Lower lobe of right lung (tissue), 2 donors: Measurements from ENCODE around the gene SPDYE4. TPM values are rescaled to one million over a fixed set of nuclear protein-coding genes. Genes with fewer than 3 reads are reported as not detected.

Experiments used
- ATAC-seq, 2 donors: fragments of 200-7000 bp; cut with Tn5 transposase; one replicate each; pipeline ENCODE4 v1.9.1; 2020 to 2022; ENCODE audit warnings: mild to moderate bottlenecking in 2 of 2, moderate library complexity in 2 of 2
- DNase-seq: peaks from one replicate; pipeline ENCODE4 v3.0.0-alpha.2; 2020
- H3K27ac ChIP-seq: fragments of 200-600 bp; one replicate; pipeline ENCODE4 v1.8.0; 2022
- H3K27me3 ChIP-seq: fragments of 200-600 bp; one replicate; pipeline ENCODE4 v1.8.0; 2022; ENCODE audit warnings: low read depth
- H3K36me3 ChIP-seq: fragments of 200-600 bp; one replicate; pipeline ENCODE4 v1.8.0; 2022; ENCODE audit warnings: mild to moderate bottlenecking
- H3K4me1 ChIP-seq: fragments of 200-600 bp; one replicate; pipeline ENCODE4 v1.8.0; 2022
- H3K4me3 ChIP-seq: fragments of 200-600 bp; one replicate; pipeline ENCODE4 v1.8.0; 2022; ENCODE audit warnings: mild to moderate bottlenecking
- H3K9me3 ChIP-seq: fragments of 200-600 bp; one replicate; pipeline ENCODE4 v1.8.0; 2022
- CTCF ChIP-seq: fragments of 200-600 bp; IDR thresholded peaks from one replicate; pipeline ENCODE4 v1.8.0; 2022; ENCODE audit warnings: antibody characterized with exemption, mild to moderate bottlenecking
- intact Hi-C: fragments of 100-400 bp; cut with DNase I; formaldehyde crosslinking; loops from one replicate; pipeline ENCODE4 v1.11.0; 2022
- total RNA-seq: library from RNA; stranded (reverse); fragmentation: NEBNext Ultra II Directional; extraction: Animal tissue kit (Norgen Biotek cat#: 25700); gene quantifications from one replicate; pipeline ENCODE4 v1.2.1, GENCODE V29; 2021
- donor health status: DM: no; HTN: yes; CAD: no; lungs with severe emphysema.

SPDYE4 gene
- total RNA-seq, 1 donor from 2014 or later: not detected

DNA sequence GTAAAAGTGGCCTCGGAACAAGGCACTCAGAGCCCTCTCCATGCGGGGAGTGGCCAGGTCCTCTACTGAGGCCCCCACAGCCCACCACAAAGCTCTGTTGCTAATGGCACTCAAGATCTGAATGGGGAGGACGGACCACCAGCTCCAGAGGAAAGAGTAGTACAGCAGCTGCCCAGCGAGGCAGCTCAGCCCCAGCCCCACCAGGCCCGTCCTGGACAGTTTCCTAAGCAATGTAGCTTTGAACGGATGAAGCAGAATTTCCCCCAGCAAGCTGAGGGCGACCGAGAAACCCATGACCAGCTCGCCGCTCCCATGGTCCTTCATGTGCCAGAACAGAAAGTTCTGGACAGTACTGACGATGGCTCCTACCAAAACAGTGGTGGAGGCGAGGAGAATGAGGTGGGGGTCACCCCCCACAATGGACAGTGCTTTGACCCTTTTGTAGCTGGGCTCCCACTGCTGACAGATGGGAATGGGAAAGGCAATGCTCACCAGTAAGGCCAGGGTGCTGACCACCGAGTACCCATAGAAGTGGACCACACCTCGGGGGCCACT is 39.4 kb upstream of the SPDYE4 start:
- intact Hi-C loops: no loop called here

GRCh38 chr17:8794636-8795035 is 36.3 kb upstream of the SPDYE4 start:
- intact Hi-C loops: no loop called here
- H3K27me3 ChIP-seq: peaks cover 19% of the 10 kb centered on the region
- H3K9me3 ChIP-seq: no peaks in the 10 kb centered on the region
- no peaks in the 10 kb centered on the region for H3K36me3 ChIP-seq
- ATAC-seq (no peak), DNase-seq (no peak)
- TF ChIP-seq CTCF: no peak
- H3K27ac ChIP-seq: peak overlapping the region; percentile 7
- H3K4me3 ChIP-seq: no peak overlapping the region
- H3K4me1 ChIP-seq: peaks cover 4% of the 10 kb centered on the region

More for the DNA sequence above, 39.4 kb upstream of the SPDYE4 start:
- no peak for TF ChIP-seq CTCF
- Histone ChIP-seq H3K9me3 (no peaks in the 10 kb centered on the region), H3K27me3 (peaks cover 19% of the 10 kb centered on the region), H3K27ac (no peak overlapping the region), H3K4me1 (no peaks in the 10 kb centered on the region), H3K36me3 (no peaks in the 10 kb centered on the region), H3K4me3 (no peak overlapping the region)
- DNase-seq (no peak), ATAC-seq (no peak)

DNA sequence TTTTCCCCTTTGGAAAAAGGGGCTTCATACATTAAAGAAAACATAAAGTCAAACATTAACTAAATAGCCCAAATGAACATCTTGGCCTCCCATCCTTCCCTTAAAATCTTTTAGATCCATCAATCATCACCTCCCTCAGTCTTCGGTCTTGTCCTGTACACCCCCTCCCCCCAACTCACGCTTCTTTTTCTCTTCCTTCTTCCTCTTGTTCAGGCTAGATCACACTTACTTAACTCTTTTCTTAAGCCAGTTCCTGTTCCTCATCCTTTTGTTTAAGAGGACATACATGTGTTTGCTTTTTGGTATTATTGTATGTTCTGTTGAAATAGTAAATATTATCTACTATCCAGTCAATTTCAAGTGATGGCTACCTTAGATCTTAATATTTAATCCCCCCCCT is 35.3 kb upstream of the SPDYE4 start:
- Histone ChIP-seq H3K36me3 (no peaks in the 10 kb centered on the region), H3K27me3 (peaks cover 13% of the 10 kb centered on the region), H3K9me3 (no peaks in the 10 kb centered on the region), H3K4me3 (no peak overlapping the region), H3K4me1 (peaks cover 8% of the 10 kb centered on the region), H3K27ac (no peak overlapping the region)
- TF ChIP-seq CTCF: no peak
- intact Hi-C loops: no loop called here
- ATAC-seq (no peak), DNase-seq (no peak)

- intact Hi-C loops: no loop called here
- Histone ChIP-seq H3K27ac (no peak overlapping the region), H3K27me3 (peaks cover 3% of the 10 kb centered on the region), H3K4me1 (peaks cover 8% of the 10 kb centered on the region), H3K9me3 (no peaks in the 10 kb centered on the region), H3K36me3 (no peaks in the 10 kb centered on the region), H3K4me3 (no peak overlapping the region)
- no peak for DNase-seq
- ATAC-seq: no peak
- TF ChIP-seq CTCF: no peak
Observed at GRCh38 chr17:8792646-8793045, 34.3 kb upstream of the SPDYE4 start.

GRCh38 chr17:8791910-8792270 is 33.5 kb upstream of the SPDYE4 start:
- Histone ChIP-seq H3K27ac (no peak overlapping the region), H3K9me3 (no peaks in the 10 kb centered on the region), H3K4me3 (no peak overlapping the region), H3K36me3 (no peaks in the 10 kb centered on the region), H3K4me1 (peaks cover 8% of the 10 kb centered on the region), H3K27me3 (no peaks in the 10 kb centered on the region)
- DNase-seq (no peak), ATAC-seq (no peak)
- intact Hi-C loops: no loop called here
- no peak for TF ChIP-seq CTCF
